Fibroblast of pulmonary artery (primary cell): Measurements from ENCODE around the gene DRAM2.

ENCODE experiments used
- DNase-seq: peaks from one replicate; pipeline ENCODE4 v3.0.0-alpha.2; 2010; ENCODE audit warnings: low read depth
- H3K4me3 ChIP-seq: replicated peaks from 2 replicates; pipeline ENCODE4 v1.5.1; 2011; ENCODE audit warnings: low read depth, mild to moderate bottlenecking, control low read depth, low read length, moderate library complexity
- TF ChIP-seq, protein P1 (sequence below): IDR thresholded peaks from 2 replicates; pipeline ENCODE4 v1.5.1; 2011; ENCODE audit warnings: mild to moderate bottlenecking, control low read depth, low read length, inconsistent platforms; ENCODE audit errors: missing control alignments

Gene DRAM2

DNA sequence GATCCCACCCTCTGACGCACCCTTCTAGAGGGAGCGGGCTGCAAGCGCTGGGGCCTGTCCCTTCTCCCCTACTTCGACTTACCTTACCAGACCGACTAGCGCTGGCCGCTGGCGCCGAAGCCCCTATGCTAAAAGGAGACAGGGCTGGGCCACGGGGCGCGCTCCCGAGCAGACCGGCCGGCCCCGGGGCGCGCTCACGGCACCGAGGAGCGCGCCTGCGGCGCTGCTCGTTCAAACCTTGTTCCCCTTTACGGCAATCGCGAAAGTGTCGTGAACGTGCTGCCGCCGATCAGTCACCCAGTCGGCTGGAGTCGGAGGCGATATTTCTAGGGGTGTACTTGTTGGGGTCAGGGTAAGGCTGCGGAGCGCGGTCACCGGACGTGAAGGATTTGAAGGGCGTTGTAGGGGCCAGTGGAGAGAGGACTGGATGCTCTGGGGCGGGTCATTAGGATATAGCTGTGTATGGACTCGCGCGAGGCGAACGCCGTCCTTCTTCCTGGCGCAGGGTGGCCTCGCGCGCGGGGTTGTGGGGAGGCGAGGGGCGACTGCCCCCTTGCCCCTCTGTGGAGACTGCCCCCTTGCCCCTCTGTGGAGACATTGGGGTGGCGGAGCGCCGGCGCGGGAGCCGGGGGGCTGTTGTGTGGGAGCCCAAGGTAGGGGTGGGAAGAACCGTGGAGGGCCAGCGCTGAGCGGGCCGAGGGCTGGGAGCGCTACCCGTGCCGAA, at the start of gene DRAM2, which contains the start of gene CEPT1:
TSS of gene DRAM2 (minus strand) at position 138 of the 724 bp plus-strand sequence. CDS start 8,539 bp downstream, outside the sequence.
TSS of gene CEPT1 (plus strand) at position 268 of the 724 bp plus-strand sequence. CDS start 7,492 bp downstream, outside the sequence.
- peak within 1 kb of the TSS; percentile 93 for H3K4me3 ChIP-seq
- TF ChIP-seq, protein P1, sequence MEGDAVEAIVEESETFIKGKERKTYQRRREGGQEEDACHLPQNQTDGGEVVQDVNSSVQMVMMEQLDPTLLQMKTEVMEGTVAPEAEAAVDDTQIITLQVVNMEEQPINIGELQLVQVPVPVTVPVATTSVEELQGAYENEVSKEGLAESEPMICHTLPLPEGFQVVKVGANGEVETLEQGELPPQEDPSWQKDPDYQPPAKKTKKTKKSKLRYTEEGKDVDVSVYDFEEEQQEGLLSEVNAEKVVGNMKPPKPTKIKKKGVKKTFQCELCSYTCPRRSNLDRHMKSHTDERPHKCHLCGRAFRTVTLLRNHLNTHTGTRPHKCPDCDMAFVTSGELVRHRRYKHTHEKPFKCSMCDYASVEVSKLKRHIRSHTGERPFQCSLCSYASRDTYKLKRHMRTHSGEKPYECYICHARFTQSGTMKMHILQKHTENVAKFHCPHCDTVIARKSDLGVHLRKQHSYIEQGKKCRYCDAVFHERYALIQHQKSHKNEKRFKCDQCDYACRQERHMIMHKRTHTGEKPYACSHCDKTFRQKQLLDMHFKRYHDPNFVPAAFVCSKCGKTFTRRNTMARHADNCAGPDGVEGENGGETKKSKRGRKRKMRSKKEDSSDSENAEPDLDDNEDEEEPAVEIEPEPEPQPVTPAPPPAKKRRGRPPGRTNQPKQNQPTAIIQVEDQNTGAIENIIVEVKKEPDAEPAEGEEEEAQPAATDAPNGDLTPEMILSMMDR, result no peak
- DNase-seq, result peak; percentile 97

DNA sequence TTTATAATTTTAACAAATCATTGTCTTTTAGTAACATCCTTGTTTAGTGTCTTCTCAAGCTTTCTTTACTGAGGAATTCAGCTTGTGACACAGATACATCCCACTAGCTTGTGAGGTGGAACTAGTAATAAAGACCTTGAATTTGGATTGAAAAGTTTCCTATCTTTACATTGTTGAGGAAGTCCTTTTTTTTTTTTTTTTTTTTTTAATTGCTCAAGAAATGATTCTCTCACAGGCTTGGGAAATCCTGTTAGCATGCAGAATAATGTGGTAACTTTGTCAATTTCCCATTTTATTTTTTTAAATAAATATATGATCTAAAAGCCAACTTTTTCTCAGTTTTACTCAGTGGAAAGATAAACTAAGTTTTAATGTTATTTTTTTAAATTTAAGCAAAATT, 44.8 kb upstream of the DRAM2 start:
- no peak for DNase-seq
- TF ChIP-seq, protein P1, result no peak

DNA sequence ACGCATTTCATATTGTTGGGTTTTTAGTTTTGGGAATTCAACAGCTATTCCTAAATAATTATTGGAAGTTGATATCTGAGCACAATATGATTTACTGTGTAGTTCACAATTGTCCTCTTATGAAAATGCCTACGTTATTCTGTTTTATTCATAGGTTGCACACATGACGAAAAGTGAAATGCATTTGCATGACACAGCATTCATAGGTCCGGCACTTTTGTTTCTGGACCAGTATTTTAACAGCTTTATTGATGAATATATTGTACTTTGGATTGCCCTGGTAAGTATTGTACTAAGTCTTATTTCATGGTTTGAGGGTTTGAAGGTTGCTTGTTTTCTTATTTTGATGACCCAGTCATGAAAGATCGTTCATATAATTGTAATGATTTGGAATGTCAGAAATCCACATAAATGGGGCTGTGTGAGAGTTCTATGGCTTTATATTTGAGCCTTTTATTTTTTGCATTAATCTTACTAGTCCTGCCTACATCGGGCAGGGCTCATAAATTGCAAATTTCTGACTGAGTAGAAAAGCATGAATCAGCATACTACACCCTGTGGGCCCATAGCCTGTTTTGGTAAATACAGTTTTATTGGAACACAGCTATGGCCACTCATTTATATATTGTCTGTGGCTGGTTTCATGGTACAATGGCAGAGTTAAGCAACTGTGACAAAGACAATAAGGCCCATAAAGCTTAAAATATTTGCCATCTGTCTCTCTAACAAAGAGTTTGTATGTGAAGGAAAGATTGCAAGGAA, 43.6 kb upstream of the DRAM2 start:
- TF ChIP-seq, protein P1, result no peak
- DNase-seq, result no peak
- no peak overlapping the region for H3K4me3 ChIP-seq

More for the DNA sequence above, 44.8 kb upstream of the DRAM2 start:
- H3K4me3 ChIP-seq, result no peak overlapping the region

DNA sequence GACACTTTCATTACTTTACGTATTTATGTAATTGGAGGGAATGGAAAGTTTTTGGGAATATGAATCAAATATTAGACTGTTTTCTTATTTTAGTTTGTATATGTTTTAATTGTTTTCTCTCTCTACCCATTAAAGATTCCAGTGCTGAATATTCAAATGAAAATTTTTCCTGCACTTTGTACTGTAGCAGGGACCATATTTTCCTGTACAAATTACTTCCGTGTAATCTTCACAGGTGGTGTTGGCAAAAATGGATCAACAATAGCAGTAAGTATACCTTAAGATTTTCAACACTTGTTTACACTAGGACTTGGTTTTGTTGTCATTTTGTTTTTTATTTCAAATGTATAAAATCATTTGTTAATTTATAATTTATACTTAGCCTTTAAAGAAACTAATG, 42.2 kb upstream of the DRAM2 start:
- DNase-seq, result no peak
- TF ChIP-seq, protein P1, result no peak
- H3K4me3 ChIP-seq, result no peak overlapping the region

DNA sequence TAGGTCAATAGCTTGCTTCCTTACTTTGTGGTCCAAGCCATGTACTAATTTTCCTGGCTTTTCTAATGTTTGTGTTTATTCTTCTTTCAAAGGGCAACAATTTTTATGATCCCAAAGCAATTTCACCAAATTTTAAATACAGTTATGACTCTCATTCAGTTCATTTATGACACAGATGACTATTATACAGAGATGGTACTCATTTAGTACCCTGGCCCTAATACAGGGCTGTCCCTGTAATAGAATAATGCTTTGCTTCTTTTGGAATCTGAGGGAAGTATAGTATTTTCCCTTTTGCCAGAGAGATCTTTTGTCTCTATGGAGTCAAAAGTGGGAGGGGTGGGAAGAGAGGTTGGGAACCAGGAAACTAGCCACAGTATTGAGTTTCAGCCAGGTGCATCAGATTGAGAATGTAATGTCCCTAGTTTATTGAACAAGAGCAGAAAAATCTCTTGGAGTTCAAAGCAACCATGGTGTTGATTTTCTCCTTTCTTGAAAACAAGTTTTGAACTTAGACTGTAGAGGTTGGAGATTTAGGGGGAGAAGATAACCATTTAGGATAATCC, 40.2 kb upstream of the DRAM2 start:
- DNase-seq, result no peak
- TF ChIP-seq, protein P1, result no peak
- H3K4me3 ChIP-seq, result no peak overlapping the region

DNA sequence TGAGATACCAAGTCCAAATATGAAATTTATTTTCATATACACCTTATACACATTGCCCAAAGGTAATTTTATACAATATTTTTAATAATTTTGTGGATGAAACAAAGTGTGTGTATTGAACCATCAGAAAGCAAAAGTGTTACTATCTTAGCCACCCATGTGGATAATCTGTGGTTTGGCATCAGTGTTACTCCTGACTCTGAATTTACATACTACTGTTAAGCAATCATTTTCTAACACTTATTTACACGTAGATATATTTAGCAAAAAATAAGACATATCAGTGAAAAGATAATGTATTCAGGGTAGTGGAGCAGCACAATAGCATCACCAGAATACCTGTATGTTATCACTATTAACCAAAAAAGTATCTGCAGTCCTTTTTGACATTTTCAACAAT, 36.8 kb upstream of the DRAM2 start:
- DNase-seq, result no peak

More for the DNA sequence above, 36.8 kb upstream of the DRAM2 start:
- TF ChIP-seq, protein P1, result no peak
- no peak overlapping the region for H3K4me3 ChIP-seq
